T-helper 2 cell treated with Interferon-gamma antibody and Interleukin-4, amounts not matched to agents 100 ng/mL and 5 ng/mL, for 36 hours (primary cell): ENCODE data around the gene CD80. TPM values are rescaled to one million over a fixed set of nuclear protein-coding genes. Genes with fewer than 3 reads are reported as not detected.

Source experiments
- intact Hi-C: fragments of 100-400 bp; cut with micrococcal nuclease; formaldehyde crosslinking; loops from one replicate; pipeline ENCODE4 v1.15.1; 2023
- total RNA-seq: library from RNA; stranded (reverse); gene quantifications from 2 replicates; pipeline ENCODE4 v1.2.3, GENCODE V29; 2022

Gene CD80
- total RNA-seq, 1 donor from 2014 or later, result 11.1 TPM

- intact Hi-C loops, result no loop called here
Measured at GRCh38 chr3:119550192-119550910, 9.1 kb downstream of the CD80 start.

GRCh38 chr3:119548341-119548740 lies 11.1 kb downstream of the CD80 start:
- intact Hi-C loops, result no loop called here

- intact Hi-C loops, result no loop called here
Measured at GRCh38 chr3:119547227-119547626, 12.2 kb downstream of the CD80 start.

GRCh38 chr3:119543147-119543546 lies 16.3 kb downstream of the CD80 start:
- intact Hi-C loops, result no loop called here

GRCh38 chr3:119542168-119542767 lies 17.1 kb downstream of the CD80 start:
- intact Hi-C loops, result no loop called here

GRCh38 chr3:119541547-119541946 lies 17.9 kb downstream of the CD80 start:
- intact Hi-C loops, result no loop called here

- intact Hi-C loops, result no loop called here
Measured at GRCh38 chr3:119538772-119539171, 20.6 kb downstream of the CD80 start.

- intact Hi-C loops, result no loop called here
Measured at GRCh38 chr3:119536757-119537156, 22.7 kb downstream of the CD80 start.

GRCh38 chr3:119534296-119534695 lies 25.1 kb downstream of the CD80 start:
- intact Hi-C loops, result no loop called here

GRCh38 chr3:119531151-119531550 lies 28.3 kb downstream of the CD80 start:
- intact Hi-C loops, result no loop called here

- intact Hi-C loops, result no loop called here
Measured at GRCh38 chr3:119530456-119530855, 29.0 kb downstream of the CD80 start.

GRCh38 chr3:119529883-119530282 lies 29.5 kb downstream of the CD80 start:
- intact Hi-C loops, result no loop called here

GRCh38 chr3:119527714-119528113 lies 31.7 kb downstream of the CD80 start:
- intact Hi-C loops, result no loop called here

GRCh38 chr3:119524931-119525662 lies 34.3 kb downstream of the CD80 start:
- intact Hi-C loops, result no loop called here

GRCh38 chr3:119518026-119518425 lies 41.4 kb downstream of the CD80 start:
- intact Hi-C loops, result no loop called here

- intact Hi-C loops, result no loop called here
Measured at GRCh38 chr3:119517112-119517511, 42.3 kb downstream of the CD80 start.

GRCh38 chr3:119514637-119515036 lies 44.8 kb downstream of the CD80 start:
- intact Hi-C loops, result no loop called here

- intact Hi-C loops, result no loop called here
Measured at GRCh38 chr3:119510690-119511089, 48.7 kb downstream of the CD80 start.

- intact Hi-C loops, result loop anchor here (1.0 to 2.0 kb wide), 4 partner anchors 10 to 215 kb away; partner anchors contain the start of genes CD80, TIMMDC1 and TMEM39A
Measured at GRCh38 chr3:119508172-119508845, 51.1 kb downstream of the CD80 start.

GRCh38 chr3:119507404-119507803 lies 52.0 kb downstream of the CD80 start:
- intact Hi-C loops, result no loop called here

GRCh38 chr3:119506631-119507030 lies 52.8 kb downstream of the CD80 start:
- intact Hi-C loops, result no loop called here

- intact Hi-C loops, result no loop called here
Measured at GRCh38 chr3:119500901-119501300, 58.5 kb downstream of the CD80 start.
